Left ventricle myocardium superior (tissue), 1 donor: ENCODE results near the gene CYB561D2. TPM values are rescaled to one million over a fixed set of nuclear protein-coding genes. Genes with fewer than 3 reads are reported as not detected.

ENCODE experiments used
- ATAC-seq: fragments of 200-7000 bp; cut with Tn5 transposase; one replicate; pipeline ENCODE4 v1.9.1; 2020; ENCODE audit warnings: mild to moderate bottlenecking, moderate library complexity
- DNase-seq: peaks from one replicate; pipeline ENCODE4 v3.0.0-alpha.2; 2020
- intact Hi-C: fragments of 100-400 bp; cut with micrococcal nuclease; formaldehyde crosslinking; loops from one replicate; pipeline ENCODE4 v1.11.0; 2022
- total RNA-seq: library from RNA; stranded (reverse); fragmentation: NEBNext Ultra II Directional; extraction: Animal tissue kit (Norgen Biotek cat#: 25700); gene quantifications from one replicate; pipeline ENCODE4 v1.2.1, GENCODE V29; 2021
- donor health status: DM: no; HTN: yes; CAD: no; lungs with severe emphysema.

CYB561D2 gene
- total RNA-seq, 1 donor from 2014 or later, result 5.2 TPM

- ATAC-seq (no peak), DNase-seq (no peak)
- intact Hi-C loops, result no loop called here
Measured at GRCh38 chr3:50380405-50381085, 29.9 kb downstream of the CYB561D2 start.

- ATAC-seq, result no peak
- intact Hi-C loops, result no loop called here
- DNase-seq, result no peak
Measured at GRCh38 chr3:50381383-50381782, 30.7 kb downstream of the CYB561D2 start.

DNA sequence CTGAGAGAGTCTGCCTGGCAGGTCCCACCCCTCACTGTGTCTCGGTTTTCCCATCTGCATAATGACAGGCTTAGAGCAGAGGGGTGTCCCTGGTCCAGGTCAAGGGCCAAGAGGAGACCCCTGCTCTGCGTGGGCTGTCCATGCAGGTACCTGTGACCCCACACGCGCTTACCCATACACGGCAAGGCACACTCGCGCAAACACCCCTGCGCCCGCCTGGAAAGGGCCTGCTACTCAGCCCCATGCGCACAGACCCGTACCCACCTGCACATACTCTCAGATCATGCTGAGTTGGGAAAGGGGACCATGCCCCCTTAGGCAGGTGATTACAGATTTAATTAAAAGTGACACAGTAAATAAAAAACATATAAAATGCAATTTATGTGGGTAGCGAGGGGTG is 32.1 kb downstream of the CYB561D2 start:
- ATAC-seq, result no peak
- DNase-seq, result no peak
- intact Hi-C loops, result no loop called here

- intact Hi-C loops, result no loop called here
- DNase-seq (no peak), ATAC-seq (no peak)
Measured at GRCh38 chr3:50383750-50384149, 33.1 kb downstream of the CYB561D2 start.

GRCh38 chr3:50385754-50386153 is 35.1 kb downstream of the CYB561D2 start:
- ATAC-seq (no peak), DNase-seq (no peak)
- intact Hi-C loops, result no loop called here

- no peak for DNase-seq
- intact Hi-C loops, result no loop called here
- ATAC-seq, result no peak
Measured at GRCh38 chr3:50388016-50388719, 37.5 kb downstream of the CYB561D2 start.

DNA sequence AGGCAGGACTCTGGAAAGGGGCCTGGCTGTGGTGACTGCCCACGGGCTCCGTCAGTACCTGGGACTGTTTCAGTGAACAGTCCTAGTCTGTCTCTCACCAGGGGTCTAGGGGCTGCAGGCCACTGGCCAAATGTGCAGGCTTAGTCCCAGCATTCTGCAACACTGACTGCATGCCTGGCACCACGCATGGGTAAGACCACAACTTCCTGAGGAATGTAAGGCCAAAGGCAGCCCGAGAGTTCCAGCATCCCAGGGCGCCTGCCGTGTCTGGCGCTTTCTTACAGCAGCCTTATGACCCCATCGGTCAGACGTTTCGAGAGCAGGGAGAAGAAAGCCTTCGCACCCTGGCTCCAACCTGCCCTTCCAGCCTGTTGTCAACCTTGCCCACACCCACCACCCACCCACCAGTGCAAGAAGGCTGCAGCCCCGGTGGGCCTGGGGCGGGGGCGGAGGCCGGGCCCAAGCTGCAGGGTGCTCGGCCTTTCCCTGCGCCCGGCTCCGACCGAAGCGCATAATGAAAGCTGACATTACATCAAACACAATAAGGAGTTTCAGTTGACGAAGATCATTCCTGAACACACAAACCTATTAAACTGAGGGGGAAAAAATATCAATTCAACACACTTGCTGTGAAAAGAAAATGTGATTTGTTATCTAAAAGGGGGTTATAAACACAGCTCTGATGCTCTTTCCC is 38.2 kb downstream of the CYB561D2 start:
- DNase-seq, result no peak
- no peak for ATAC-seq
- intact Hi-C loops, result no loop called here

DNA sequence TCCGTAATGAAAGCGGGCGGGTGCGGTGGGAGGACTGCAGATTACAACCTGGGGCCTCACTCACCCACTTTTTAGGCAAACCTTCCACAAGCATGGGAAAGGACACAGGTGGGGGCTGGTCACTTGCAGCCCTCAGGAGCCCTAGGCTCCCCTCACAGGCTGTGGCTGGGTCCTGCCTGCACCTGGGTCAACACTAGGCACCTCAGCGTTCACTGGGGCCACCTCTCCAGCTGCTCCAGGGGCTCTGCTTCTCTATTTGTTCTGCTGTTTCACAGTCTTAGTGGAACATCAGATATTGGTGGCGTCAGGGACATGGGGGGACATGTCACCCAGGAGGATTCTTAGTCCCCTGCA is 38.7 kb downstream of the CYB561D2 start:
- DNase-seq (no peak), ATAC-seq (no peak)
- intact Hi-C loops, result no loop called here

GRCh38 chr3:50390508-50391224 is 40.0 kb downstream of the CYB561D2 start:
- intact Hi-C loops, result no loop called here
- DNase-seq, result peak; percentile 88
- peak; percentile 87 for ATAC-seq

DNA sequence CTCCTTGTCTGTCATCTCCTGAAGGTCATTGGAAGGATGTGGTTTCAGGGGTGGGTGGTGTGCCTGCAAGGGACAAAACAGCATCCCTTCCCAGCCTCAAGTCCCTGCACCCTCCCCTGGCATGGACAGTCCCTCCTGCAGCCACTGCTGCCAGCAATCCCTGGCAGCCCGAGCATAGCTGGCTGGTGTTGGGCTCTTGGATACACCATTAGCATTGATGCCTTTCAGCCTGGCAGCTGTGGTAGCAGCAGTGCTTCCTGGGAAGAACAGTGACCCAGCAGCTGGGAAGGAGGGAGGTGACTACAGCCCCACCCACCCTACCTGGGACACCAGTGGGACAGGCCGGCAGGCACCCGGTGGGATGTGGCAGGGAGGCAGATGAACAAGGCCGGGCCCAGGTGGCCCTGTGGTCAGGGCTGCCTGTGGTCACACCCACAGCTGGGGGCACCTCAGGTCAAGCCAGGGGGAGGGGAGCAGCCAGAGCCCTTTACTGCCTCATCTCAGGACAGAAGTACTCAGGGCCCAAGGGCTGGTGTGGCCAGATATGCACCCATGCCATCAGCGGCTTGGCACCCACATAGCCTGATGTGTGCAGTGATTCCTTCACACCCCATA is 41.5 kb downstream of the CYB561D2 start:
- intact Hi-C loops, result no loop called here
- DNase-seq (peak; percentile 73), ATAC-seq (peak; percentile 89)

- ATAC-seq (no peak), DNase-seq (no peak)
- intact Hi-C loops, result no loop called here
Measured at GRCh38 chr3:50393061-50393460, 42.4 kb downstream of the CYB561D2 start.

DNA sequence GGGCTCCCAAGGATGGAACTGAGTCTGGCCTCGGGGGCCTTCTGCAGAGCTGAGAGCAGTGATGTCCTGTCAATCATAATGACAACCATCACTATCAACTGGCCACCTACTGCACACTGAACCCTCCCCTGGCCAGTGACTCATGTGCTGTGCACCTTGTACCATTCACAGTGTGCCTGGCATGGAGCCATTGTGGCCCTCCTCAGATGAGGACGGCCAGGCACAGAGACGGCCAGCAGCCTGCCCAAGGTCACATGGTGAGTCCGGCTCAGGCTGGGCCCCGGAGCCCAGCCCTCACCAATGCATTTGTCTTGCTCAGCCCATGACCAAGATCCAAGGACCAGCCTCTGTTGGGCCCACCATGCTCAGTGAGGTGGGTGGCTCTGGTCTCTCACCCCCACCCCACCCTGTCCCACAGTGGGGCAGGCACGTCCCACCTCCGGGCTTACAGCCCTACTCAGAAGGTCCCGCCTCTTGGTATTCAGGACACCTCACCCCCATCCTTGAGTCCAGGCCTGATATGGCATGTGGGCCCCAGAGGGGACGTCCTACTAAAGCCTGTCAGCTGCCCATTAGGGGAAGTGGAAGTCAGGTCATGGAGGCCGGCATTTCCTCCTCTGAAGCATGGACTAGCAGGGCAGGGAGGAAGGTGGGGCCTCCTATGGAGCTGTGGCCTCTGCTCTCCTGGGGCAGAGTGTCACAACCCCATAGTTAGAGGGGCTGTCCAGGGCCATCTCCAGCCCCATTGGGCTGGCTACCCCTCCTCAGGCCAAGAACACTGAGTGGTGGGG is 44.6 kb downstream of the CYB561D2 start:
- intact Hi-C loops, result no loop called here
- DNase-seq (no peak), ATAC-seq (no peak)

DNA sequence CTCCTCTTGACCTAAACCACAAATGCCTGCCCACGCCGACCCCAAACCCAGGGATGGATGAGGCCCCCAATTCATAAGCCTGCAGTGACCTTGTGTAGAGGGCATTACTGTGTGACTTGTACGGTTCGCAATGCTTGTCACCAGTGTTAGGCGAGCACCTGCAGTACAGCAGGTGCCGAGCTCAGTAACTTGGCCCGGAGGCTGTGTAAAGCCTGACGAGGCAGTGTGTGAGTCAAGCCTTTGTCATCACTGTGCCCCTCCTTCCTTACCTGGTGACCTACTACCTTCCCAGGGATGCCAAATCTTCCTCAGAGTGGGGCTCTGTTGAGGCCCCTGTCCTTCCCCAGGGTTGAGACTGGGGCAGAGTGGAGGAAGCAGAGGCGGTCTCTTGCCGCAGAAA is 45.8 kb downstream of the CYB561D2 start:
- intact Hi-C loops, result no loop called here
- ATAC-seq (no peak), DNase-seq (no peak)

GRCh38 chr3:50401978-50402595 is 51.4 kb downstream of the CYB561D2 start:
- intact Hi-C loops, result no loop called here
- ATAC-seq (no peak), DNase-seq (no peak)
